HL-60/S4 treated with phorbol 12-myristate 13-acetate at 8.2 ng/mL for 4 days and 3 days (cell line): ENCODE results near the gene ING1.

Source experiments
- in situ Hi-C: fragments of 300-500 bp; cut with MboI; formaldehyde crosslinking; loops from 2 replicates; pipeline ENCODE4 v1.15.0; 2022; ENCODE audit warnings: low sequenced_read_pairs

Gene ING1

GRCh38 chr13:110769097-110769496 is 55.6 kb downstream of the ING1 start:
- in situ Hi-C loops = no loop called here

- in situ Hi-C loops = no loop called here
Observed at GRCh38 chr13:110770678-110771077, 57.2 kb downstream of the ING1 start.

DNA sequence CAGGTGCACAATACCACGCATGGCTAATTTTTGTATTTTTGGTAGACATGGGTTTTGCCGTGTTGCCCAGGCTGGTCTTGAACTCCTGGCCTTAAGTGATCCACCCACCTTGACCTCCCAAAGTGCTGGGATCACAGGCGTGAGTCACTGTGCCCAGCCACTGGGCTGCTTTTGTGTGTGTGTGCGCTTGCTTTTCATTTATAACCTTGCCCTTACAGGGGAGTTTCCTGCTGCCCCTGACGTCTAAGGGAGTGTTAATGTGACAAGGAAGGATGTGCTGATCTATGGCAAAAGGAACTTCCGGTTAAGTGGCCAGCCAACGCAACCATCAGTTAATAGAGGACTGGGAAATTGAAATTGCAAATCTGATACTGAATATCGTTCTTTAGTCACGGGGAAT is 57.7 kb downstream of the ING1 start:
- in situ Hi-C loops = no loop called here

- in situ Hi-C loops = no loop called here
Observed at GRCh38 chr13:110772091-110772984, 58.8 kb downstream of the ING1 start.
